HG02623 (cell line): ENCODE data around the gene OVCA2.

ENCODE experiments used
- ATAC-seq: cut with Tn5 transposase; IDR thresholded peaks from one replicate; pipeline ENCODE4 v1.9.1; 2021; ENCODE audit warnings: moderate library complexity; ENCODE audit not compliant: unreplicated experiment

Gene OVCA2

DNA sequence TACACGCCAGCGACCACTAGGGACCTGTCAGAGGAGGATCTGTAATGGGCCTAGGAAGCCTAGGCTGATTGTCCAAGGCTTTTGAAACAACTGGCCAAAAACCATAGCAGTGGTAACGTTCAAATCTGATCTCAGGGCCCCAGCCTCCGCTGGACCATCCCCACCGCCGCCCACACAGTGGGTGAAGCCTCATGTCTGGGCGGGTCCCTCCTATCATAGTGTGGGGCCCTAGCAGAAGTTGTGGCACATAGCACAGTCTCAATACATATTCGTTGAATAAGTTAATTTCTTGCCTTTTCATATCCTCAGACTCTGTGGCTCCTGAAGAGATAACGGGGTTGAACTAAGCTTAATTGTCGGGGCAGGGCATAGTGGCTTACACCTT, 11.1 kb upstream of the OVCA2 start:
- ATAC-seq = no peak

DNA sequence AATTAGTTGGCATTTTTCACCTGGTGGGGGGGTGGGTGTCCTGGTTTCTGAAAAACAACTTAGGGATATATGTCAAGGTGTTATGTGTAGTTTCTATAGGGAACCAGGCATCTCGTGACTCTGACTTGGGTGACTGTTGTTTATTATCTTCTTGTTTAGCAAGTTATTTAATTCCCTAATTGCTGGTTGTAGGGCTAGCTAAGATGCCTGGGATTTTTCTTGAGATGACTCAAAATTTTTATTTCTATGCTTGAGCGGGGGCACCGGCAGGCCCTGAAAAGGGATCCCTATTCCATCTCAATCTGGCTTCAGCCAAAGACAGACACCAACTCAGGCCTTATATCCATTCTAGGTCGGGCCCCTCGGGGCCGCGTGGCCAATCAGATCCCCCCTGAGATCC, 8.7 kb upstream of the OVCA2 start:
- ATAC-seq = no peak

DNA sequence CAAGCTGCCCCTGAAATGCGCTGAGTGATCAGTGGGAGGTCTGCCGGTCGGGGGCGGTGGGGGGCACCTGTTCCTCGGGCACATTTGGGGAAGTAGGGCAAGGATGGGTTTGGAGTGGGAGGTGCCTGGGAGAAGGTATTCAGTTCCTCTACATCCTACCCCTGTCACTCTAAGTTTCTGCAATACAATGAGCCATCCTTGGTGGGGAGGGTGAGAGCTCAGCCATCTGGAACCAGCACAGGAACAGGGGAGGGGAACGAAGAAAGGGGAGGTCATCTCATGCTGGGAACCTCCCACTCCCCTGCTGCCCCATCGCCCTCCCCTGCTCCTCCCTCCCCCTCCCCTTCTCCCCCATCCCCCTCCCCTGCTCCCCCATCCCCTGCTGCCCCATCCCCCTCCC, 7.7 kb upstream of the OVCA2 start:
- ATAC-seq = no peak

DNA sequence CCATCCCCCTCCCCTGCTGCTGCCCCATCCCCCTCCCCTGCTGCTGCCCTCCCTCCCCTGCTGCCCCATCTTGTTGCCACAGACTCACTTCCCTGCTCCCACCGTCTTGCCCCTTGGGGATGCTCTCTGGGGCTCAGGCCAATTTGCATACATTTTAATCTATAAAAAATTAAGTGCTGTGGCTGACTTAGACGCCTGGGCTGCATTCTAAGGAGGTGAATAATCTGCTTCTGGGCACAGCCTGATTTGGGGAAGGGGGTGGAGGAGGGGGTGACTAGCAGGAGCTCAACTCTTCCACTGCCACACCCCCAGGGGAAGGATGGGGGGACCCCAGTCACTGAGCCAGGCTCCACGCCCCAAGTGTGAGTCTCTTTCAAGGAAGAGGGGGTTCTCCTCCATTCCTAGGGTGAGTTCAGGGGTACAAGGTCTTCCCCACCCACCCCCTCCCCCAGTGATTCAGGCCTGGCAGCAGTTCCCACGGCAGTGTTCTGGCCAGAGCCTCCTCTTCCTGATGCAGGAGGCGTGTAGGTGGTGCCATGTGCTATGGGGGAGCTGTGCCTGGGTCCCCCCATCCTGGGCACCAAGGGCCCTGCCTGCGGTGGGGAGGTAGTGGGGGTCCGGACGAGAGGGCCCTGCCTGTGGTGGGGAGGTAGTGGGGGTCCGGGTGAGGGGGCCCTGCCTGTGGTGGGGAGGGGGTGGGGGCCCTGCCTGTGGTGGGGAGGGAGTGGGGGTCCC, 6.8 kb upstream of the OVCA2 start:
- ATAC-seq = no peak

DNA sequence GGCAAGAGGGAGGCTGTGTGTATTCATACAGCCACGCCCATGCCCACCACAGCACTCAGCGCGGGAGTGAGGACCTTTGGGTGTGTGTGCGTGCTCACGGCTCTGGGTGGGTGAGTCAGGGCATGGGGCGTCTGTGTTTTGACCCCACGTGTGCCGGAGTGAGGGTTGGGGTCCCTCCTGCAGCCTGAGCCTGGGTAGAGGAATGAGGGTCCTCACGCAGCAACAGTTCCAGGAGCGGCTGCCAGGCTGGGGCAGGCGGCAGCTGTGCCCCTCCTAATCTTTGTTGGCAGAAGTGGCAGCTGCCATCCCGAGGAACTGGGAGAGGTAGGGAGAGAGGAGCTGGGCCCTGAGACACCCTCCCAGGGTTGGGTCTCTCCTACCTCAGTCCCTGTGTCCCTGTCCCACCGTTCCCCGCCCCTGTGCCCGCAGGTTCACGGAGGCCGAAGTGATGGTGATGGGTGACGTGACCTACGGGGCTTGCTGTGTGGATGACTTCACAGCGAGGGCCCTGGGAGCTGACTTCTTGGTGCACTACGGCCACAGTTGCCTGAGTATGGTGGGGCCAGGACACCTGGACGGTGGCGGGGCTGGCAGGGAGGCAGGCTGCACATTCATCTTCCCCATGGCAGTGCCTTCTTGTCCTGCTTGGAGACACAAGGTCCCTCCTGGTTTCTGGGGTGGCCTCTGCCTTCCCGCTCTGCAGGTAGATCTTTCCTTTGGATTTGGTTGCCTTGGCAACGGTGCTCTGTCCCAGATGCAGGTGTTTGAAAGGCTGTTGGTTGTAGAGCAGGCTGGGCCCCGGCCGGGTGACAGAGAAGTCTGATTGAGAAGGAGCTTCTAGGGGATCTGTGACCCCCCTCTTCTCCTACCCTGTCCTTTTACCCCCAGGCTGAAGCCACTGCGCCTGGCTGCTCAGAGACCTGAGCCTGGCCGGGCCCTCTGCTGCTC, 6.0 kb upstream of the OVCA2 start:
- ATAC-seq = no peak

DNA sequence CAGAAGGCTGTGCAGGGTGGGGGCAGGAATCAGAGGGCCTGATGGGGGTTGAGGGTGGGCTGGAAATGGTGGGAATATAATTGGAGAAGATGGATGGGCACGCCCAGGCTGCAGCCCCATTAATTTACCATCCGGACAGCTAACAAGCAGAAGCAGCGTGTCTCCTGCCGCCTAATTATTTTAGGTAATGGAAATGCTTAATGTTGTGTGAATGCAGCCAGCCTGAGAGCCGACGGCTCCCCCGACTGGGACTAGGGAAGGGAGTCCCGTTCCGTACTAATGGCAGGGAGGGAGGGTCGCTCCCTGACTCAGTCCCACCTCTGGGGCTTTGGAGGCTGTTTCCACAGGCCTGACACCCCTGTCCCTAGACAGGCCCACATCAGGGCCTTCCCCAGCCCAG, 4.7 kb upstream of the OVCA2 start:
- ATAC-seq = no peak

DNA sequence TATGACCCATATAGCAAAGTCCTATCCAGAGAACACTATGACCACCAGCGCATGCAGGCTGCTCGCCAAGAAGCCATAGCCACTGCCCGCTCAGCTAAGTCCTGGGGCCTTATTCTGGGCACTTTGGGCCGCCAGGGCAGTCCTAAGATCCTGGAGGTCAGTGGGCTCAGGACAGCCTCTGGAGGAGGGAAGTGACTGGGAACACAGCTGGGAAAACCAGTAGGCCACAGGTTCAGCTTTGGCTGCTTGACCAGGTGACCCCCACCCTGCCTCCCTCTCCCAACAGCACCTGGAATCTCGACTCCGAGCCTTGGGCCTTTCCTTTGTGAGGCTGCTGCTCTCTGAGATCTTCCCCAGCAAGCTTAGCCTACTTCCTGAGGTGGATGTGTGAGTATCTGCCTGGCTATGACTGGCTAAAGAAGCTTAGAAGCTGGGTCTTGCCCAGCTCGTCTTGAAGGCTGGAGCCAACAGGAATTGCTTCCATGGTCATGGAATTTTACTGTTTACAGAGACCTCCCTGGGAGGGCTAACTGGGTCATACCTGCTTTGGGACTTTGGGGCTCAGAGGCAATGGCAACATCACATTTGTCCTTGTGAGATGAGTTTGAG, 1.5 kb upstream of the OVCA2 start:
- no peak for ATAC-seq

DNA sequence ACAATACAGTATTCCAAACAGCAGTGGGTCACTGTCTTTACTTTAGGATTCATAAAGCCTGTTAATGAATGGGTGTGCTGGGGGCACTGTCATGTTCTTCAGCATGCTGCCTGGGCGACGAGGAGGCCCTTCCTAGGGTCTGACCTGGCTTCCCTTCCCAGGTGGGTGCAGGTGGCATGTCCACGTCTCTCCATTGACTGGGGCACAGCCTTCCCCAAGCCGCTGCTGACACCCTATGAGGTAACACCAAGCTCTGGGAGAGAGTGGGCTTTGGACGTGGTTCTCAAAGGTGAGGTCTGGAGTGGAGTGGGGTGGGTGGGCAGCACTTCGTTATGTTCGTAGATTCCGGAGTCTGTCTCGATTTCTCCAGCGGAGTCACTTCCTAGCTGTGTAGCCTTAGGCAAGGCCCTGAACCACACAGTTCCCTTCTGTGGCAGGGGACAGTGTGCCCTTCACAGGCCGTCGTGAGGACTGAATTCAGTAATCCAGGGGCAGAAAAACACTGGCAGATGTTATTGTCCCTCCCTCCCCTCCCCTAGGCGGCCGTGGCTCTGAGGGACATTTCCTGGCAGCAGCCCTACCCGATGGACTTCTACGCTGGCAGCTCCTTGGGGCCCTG, 771 bp upstream of the OVCA2 start:
- no peak for ATAC-seq

DNA sequence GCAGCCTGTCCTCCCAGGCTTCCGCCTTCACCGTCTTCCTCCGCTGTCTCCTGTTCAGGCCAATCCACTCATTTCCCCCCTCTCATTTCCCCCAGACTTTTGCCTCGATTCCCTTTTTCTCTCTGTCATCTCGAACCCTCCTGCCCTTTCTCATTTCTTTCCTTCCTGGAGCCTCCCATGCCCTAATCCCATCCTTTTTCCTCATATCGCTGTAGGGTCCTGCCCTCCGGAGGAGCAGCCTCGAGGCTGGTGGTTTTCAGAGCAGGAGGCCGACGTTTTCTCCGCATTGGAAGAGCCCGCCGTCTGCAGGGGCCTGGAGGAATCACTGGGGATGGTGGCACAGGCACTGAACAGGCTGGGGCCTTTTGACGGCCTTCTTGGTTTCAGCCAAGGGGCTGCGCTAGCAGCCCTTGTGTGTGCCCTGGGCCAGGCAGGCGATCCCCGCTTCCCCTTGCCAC, 597 bp downstream of the OVCA2 start:
- ATAC-seq = no peak

DNA sequence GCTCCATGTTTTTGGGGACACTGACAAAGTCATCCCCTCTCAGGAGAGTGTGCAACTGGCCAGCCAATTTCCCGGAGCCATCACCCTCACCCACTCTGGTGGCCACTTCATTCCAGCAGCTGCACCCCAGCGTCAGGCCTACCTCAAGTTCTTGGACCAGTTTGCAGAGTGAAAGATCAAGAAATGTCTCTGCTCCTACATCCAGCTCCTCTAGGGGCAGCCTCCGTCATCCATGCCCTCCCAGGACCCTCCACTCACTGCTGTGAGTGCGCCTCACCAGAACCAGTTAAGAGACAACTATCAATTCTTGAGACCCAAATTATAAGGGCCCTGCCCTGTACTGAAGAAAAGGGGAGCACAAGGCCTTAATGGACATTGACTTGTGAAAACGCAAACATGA, 1.1 kb downstream of the OVCA2 start:
- ATAC-seq = no peak

DNA sequence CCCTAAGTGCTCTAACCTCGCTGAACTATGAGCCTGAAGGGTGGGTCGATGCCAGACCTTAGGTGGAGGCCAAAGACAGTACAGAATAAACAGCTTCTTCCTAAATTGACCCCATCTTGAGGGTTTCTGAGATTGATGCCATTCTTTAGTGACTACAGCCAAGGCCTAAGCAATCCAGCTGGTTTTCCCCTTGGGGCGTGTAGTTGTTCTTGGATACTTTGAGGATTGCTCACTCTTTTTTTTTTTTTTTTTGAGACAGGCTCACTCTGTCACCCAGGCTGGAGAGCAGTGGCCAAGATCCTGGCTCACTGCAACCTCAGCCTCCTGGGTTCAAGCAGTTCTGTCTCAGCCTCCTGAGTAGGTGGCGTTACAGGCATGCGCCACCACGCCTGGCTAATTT, 2.0 kb downstream of the OVCA2 start:
- ATAC-seq = no peak

DNA sequence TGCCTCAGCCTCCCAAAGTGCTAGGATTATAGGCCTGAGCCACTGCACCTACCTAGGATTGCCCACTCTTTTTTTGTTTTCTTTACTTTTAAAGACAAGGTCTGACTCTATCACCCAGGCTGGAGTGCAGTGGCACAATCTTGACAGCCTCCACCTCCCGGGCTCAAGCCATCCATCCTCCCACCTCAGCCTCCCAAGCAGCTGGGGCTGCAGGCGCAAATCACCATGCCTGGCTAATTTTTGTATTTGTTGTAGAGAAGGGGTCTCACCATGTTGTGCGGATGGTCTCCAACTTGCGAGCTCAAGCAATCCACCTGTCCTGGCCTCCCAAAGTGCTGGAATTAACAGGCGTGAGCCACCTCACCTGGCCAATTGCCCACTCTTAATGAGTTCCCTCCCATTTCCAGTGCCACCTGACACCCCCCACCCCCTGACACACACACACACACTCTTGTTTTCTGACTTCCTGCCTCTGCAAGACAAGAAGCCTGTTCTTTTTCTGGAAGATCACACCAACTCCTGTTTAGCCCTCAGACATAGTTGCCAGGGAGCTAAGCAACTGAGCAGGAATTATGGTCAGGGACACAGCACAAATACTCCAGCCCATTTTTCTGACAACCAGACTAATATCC, 2.6 kb downstream of the OVCA2 start:
- no peak for ATAC-seq

DNA sequence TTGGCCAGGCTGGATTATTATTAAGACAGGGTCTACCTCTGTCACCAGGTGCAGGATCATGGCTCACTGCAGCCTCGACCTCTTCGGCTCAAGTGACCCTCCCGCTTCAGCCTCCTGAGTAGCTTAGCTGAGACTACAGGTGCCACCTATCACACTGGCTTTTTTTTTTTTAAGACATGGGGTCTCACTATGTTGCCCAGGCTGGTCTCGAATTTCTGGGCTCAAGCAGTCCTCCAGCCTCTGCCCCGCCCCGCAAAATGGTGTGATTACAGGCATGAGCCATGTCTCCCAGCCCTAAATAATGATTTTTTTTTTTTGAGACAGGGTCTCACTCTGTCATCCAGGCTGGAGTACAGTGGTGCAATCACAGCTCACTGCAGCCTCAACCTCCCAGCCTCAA, 5.8 kb downstream of the OVCA2 start:
- no peak for ATAC-seq

DNA sequence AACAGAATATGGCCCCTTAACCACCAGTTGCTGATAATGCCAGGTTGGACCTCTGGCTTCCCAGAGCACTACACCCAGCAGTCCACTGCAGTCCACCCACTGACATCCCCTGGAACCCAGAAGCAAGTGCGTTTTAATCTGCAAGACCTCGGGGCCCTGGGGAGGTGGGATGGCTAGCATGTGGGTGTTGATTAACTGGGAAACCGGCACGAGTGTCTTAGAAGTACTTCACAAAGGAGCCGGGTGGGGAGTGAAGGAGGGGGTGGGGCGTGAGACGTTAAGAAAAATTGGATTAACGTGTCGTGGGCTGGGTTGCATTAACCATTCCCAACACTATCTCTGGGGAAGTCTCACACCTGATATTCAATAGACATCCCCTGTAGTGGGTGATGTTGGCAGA, 7.0 kb downstream of the OVCA2 start:
- ATAC-seq = no peak

DNA sequence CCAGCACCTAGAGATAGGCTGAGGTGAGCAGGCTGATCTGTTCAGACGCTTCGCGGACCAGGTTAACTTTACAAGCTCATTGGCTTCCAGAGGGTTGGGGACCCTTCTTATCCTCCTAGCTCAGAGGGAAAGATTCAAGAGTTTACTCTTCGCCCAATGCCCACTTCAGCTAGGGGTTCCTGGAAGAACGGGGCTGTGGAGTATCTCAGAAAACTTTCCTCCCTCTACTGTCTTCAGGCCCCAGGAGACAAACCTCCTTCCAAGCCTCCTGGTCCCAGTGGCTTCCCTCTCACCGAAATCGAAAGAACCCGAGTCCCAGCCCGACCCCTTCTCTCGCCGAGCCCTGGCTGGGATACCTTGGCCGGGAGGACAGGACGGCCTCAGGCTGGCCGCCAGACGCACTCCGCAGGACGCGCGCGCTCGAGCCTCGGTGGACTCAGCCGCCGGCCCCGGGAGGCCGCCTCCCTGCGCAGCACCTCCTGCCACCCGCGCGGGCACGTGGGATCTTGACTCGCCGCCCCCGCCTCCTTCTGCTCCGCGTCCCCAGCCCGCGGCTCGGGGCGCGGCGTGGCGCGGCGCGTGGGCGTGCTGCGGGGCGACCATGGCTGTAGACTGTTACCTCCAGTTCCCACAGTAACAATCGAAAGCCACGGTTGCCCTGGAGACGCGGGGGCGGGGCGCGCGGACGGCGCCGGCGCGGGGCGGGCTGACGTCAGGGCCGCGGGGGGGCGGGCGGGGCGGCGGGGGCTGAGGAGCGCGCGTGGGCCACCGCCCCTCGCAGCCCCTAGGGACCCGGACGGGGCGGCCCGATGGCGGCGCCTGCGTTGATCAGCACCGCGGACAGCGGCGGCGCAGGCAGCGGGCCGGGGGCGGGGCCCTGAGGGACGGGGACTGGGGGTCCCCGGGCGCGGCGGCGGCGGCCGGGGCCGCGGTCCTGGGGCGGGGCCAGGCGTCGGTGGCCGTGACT, 7.8 kb downstream of the OVCA2 start:
- peak; percentile 47 for ATAC-seq

DNA sequence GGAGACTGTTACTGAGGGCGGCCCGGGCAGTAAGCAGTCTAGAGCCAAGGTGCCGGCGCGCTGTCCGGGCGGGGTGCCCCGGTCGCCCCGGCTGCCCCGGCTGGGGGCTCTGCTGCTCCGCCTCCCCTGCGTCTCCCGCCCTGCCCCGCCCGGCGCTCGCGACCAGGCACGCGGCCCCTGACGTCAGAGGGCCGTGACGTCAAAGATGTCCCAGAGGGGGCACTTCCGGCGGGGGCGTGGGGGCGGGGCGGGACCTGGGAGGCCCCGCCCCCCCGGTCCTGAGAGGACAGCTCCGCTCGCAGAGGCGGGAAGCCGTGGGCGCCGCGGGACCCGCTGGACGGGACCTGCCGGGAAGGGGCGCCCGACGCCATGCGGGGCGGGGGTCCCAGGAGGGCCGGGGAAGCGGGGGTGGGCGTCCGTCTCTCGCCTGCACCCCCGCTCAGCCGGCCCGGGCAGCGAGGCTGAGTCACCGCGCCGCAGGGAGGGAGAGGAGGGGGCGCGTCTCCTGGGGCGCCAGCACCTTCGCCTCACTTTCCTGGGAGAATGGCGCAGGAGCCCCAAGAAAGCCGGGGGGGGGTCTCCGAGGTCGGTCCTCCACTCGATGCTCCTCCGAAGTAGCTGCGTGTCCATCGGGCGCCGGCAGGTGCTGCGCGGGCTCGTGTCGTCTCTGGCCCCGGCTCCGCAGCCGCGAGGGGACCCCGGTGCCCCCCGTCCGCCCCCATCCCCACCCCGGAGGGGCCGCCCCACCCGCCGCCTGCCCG, 8.7 kb downstream of the OVCA2 start:
- ATAC-seq = peak; percentile 15

DNA sequence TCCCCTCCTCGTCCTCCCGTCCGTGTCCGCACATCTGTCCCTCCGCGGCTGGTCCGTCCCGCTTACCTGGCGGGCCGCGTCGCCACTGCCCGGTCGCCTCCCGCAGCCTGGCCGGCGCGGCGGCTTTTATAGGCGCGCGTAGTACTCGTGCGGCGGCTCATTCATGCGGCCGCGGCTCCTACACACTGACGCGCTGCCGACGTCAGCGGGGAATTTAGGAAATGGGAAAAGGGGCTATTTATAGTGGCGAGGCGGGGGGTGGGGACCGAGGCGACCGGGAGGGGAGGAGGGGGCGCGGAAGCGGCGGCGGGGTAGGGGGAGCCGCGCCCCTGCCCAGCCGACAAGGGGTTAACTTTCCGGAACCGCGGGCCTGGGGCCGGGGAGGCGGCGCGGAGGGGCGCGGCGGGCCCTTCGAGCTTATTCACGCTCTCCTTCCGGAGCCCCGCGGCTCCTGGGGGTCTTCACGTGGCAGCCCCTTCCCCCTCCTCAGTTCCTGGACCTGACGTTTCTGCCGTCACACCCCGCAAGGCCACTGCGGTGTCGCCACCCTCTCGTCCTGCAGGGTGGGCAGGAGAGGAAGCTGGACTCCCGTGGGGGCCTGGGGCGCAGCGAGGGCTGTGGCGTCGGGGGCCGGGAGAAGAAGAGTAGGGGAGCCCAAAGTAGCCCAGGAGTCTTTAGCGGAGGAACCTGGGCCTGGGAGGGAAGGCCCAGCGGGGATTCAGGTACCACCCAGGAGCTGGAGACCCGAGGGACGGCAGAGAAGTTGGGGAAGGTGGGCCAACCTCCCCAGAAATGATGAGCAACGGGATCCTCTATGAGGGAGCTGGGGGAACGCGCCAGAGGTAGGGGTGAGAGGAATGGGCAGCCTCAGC, 9.5 kb downstream of the OVCA2 start:
- ATAC-seq = no peak

DNA sequence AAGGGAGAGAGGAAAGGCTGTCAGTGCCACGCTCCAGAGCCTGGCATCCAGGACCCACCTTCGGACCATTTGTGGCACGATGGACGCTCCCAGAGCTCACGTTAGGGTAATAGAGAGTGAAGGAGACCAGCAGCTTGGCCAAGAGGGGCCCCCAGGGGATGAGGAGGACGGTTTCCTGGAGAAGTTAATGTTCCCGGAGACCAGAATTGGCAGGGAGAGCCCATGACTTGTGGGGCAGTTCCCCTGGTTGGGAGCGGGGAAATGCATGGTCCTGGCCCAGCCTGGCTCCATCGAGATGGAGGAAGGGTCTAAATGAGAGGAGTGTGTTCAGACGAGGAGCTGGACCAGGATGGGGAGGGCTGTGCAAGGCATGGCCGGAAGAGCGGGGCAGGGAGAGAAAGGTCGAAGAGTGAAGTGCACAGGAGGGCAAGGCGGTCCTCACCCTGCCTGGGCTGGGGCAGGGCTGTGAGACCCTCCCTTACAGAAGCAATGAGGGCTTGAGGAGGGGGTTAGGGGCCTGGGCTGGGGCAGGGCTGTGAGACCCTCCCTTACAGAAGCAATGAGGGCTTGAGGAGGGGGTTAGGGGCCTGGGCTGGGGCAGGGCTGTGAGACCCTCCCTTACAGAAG, 10.2 kb downstream of the OVCA2 start:
- ATAC-seq = no peak
